ENCODE results near the gene RPS6KA5.
"Not testable (repeated sequence)": the region's sequence is repeated elsewhere in the genome, so short reads cannot be mapped to it uniquely, and the experiment has no call there.

The RPS6KA5 gene

DNA sequence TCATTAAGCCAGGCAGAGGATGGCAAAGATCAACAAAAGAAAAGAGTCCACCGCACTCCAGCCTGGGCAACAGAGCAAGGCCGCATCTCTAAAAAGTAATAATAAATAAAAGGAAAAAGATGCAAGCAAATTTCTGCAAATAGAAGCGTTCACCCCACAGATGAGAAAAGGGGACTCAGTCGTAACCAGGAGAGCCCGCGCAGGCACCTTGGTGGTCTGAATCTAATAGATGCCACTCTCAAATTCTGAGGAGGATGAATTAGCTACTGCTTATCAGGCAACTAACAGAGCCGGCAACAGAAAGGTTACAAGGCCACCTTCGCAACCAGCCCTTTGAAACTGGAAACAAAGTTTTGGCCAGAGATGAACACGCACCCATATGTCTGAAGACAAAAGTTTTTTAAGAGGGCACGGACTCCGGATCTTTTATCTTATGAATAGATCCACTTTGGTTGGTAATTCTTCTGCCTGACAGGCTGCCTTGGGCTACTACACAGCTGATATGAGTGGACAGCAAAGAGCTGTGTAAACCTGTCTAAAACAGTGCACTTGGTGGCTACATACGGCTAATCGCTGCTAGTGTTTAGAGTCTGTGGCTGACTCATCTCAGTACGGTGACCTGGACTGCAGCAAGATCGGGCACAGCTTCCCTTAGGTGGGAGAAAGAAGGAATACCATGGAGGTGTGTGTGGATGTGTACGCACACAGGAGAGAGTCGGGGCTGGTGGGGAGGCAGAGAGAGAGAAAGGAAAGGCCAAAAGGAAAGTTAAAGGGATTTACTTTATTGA lies 211.3 kb downstream of the RPS6KA5 start:
- Mint-ChIP-seq H3K36me3 (ENCODE audit: low read depth) (no peaks in the 10 kb centered on the region), H3K27me3 (no peaks in the 10 kb centered on the region), H3K27ac (no peak overlapping the region), H3K9me3 (no peaks in the 10 kb centered on the region), H3K4me1 (ENCODE audit: low read depth) (no peaks in the 10 kb centered on the region), H3K4me3 (no peak overlapping the region)

DNA sequence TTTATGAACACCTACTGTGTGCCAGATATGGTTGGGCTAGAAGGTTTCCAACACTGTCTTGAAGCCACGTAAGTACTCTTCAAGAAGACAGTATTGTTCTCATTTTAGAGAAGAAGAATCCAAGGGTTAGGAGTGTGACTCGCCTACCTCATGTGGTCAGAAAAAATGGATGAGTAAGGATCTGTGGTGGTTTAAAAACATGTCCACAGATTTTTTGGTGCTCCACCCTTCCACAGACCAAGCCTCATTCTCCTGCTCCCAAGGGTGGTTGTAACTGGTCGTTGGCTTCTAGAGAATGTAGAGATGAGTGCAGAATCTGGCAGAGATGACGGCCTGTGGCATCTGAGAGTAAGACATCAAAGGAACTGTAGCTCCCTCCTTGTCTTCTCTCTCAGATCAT lies 213.9 kb downstream of the RPS6KA5 start:
- H3K4me1 Mint-ChIP-seq (ENCODE audit: low read depth) = no peaks in the 10 kb centered on the region
- H3K9me3 Mint-ChIP-seq = no peaks in the 10 kb centered on the region
- no peak overlapping the region for H3K27ac Mint-ChIP-seq
- no peak overlapping the region for H3K4me3 Mint-ChIP-seq
- H3K36me3 Mint-ChIP-seq (ENCODE audit: low read depth) = no peaks in the 10 kb centered on the region
- H3K27me3 Mint-ChIP-seq = no peaks in the 10 kb centered on the region

DNA sequence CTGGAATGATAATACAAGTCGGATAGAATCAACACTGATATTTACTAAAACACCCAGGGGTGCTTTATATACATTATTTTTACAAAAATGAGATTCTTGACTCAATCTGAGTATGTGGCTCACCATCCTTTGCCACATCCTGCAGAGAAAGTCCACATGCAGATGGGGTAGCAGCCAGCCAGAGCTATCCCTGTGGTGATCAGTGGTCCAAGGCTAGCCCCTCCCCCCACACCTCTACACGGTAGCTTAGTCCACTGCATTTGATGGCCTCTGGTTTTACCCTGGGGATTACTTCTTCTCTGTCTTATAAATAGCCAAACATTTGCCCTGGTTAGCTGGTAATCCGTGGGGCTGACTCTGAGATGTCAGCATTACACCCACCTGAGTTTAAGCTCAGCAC lies 216.1 kb downstream of the RPS6KA5 start:
- H3K36me3 Mint-ChIP-seq (ENCODE audit: low read depth) = no peaks in the 10 kb centered on the region
- no peaks in the 10 kb centered on the region for H3K4me1 Mint-ChIP-seq (ENCODE audit: low read depth)
- no peak overlapping the region for H3K27ac Mint-ChIP-seq
- no peak overlapping the region for H3K4me3 Mint-ChIP-seq
- no peaks in the 10 kb centered on the region for H3K27me3 Mint-ChIP-seq
- no peaks in the 10 kb centered on the region for H3K9me3 Mint-ChIP-seq

DNA sequence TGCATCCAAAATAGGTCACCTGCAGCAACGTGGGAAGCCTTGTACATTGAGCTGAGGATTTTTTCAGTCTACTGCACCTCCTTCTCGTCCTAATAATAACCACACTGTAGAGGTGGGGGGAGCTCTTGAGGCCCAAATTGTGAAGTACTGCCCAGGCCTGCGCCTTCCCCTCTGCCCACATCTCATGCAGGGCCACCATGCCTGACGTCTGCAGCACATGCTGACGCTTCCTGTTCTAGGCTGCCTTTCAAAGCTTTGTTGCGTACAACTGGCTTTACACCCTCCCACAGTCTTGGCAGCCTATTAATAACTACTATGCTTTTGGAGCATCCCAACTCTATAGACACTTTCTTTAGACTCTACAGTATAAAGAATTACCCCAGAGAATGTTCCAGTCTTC lies 217.7 kb downstream of the RPS6KA5 start:
- no peaks in the 10 kb centered on the region for H3K4me1 Mint-ChIP-seq (ENCODE audit: low read depth)
- no peak overlapping the region for H3K4me3 Mint-ChIP-seq
- no peaks in the 10 kb centered on the region for H3K9me3 Mint-ChIP-seq
- no peaks in the 10 kb centered on the region for H3K27me3 Mint-ChIP-seq
- peak overlapping the region; percentile 24 for H3K27ac Mint-ChIP-seq
- H3K36me3 Mint-ChIP-seq (ENCODE audit: low read depth) = no peaks in the 10 kb centered on the region

DNA sequence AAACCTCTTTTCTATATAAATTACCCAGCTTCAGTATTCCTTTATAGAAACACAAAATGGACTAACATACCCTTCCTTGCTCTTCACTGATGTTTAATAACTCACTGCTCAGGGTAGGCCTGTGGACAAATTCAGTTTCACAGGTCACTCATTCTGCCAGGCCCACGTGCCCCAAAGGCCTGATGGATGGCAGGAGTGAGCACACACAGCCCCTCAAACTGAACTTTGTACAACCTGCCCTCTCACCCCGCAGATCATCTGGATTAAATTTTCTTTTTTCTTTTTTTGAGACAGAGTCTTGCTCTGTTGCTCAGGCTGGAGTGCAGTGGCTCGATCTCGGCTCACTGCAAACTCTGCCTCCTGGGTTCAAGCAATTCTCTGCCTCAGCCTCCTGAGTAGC lies 219.8 kb downstream of the RPS6KA5 start:
- not testable (repeated sequence) for H3K36me3 Mint-ChIP-seq (ENCODE audit: low read depth); H3K9me3 Mint-ChIP-seq; H3K27ac Mint-ChIP-seq; H3K4me3 Mint-ChIP-seq; H3K4me1 Mint-ChIP-seq (ENCODE audit: low read depth); H3K27me3 Mint-ChIP-seq

DNA sequence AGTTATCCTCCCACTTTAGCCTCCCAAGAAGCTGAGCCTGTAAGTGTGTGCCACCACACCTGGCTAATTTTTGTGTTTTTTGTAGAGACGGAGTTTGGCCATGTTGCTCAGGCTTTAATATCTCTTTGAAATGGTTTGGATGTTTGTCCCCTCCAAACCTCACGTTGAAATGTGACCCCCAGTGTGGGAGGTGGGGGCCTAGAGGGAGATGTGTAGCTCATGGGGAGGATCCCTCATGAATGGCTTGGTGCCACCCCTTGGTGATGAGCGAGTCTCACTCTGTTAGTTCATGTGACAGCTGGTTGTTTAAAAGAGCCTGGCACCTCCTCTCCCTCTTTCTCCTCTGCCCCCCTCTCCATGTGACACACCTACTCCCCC lies 220.6 kb downstream of the RPS6KA5 start:
- Mint-ChIP-seq H3K4me3 (no peak overlapping the region), H3K27ac (no peak overlapping the region), H3K9me3 (no peaks in the 10 kb centered on the region), H3K4me1 (ENCODE audit: low read depth) (peaks cover 13% of the 10 kb centered on the region), H3K27me3 (peaks cover 8% of the 10 kb centered on the region), H3K36me3 (ENCODE audit: low read depth) (no peaks in the 10 kb centered on the region)

DNA sequence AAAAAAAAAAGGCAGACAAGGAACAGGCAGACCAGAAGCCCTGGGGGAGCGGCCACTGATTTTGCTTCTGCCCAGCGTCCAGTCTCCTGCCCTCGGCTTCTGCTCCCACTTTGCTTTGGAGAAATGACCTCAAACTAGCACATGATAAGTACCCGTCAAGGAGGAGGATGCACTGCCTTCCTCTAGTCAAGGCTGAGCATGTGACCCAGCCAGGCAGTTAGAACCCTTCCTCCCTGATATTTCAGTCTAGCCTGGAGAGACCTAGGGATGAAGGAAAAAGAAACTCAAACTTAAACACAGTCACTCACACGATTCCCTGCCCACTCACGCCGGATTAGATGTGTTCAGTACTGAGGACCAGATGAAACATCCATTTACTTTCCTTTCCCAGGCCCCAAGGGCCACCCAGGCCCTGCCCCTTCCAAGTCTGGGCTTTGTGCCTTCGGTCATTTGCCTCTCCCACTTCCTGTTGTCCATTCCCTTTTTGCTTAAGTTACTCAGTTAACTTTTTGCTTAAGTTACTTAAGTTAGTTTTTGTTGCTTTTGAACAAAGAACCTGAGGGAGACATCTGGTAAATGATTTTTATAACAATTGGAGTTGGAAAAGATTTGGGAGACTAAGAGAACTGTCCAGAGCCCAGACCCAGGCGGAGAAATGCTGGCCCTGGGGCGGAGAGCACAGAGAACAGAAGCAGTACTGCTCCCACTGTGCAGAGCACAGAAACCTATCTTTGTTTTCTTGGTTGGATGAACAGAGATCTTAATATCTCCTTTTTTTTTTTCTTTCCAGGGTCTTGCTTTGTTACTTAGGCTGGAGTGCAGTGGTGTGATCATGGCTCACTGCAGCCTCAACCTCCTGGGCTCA lies 221.2 kb downstream of the RPS6KA5 start:
- Mint-ChIP-seq H3K4me1 (ENCODE audit: low read depth) (peaks cover 13% of the 10 kb centered on the region), H3K36me3 (ENCODE audit: low read depth) (no peaks in the 10 kb centered on the region), H3K27me3 (peaks cover 10% of the 10 kb centered on the region), H3K4me3 (no peak overlapping the region), H3K27ac (no peak overlapping the region), H3K9me3 (no peaks in the 10 kb centered on the region)

DNA sequence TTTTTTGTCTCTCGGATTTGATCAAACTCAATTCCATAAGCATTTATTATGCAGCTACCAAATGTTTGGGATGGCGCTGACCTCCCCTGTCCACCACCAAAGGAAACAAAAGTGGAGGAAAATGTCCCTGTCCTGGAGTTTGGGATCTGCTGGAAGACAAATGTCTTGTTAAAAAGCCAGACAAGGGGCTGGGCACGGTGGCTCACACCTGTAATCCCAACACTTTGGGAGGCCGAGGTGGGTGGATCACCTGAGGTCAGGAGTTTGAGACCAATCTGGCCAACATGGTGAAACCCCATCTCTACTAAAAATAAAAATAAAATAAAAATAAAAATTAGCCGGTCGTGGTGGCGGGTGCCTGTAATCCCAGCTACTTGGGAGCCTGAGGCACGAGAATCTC lies 221.9 kb downstream of the RPS6KA5 start:
- H3K9me3 Mint-ChIP-seq; H3K27ac Mint-ChIP-seq; H3K36me3 Mint-ChIP-seq (ENCODE audit: low read depth); H3K4me3 Mint-ChIP-seq: not testable (repeated sequence)
- Mint-ChIP-seq H3K4me1 (ENCODE audit: low read depth) (peaks cover 13% of the 10 kb centered on the region), H3K27me3 (peaks cover 10% of the 10 kb centered on the region)

DNA sequence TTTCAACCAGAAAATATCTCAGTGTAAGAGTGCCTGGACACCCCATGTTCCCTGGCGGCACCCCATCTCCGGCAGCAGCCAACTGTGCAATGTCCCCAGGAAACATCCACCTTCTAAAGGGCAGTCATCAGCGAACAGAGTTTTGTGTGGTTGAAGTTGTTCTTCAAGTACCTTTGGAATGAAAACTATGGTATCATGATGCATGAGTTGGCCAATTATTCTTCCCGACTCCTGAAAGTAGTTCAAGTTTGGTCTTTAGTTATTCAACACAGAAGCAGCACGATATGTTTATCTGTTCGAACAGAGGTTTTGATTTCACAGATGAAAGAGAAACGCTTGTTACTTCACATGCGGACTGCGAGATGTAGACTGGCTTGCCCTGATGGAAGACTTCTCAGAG lies 223.1 kb downstream of the RPS6KA5 start:
- Mint-ChIP-seq H3K4me1 (ENCODE audit: low read depth) (peaks cover 13% of the 10 kb centered on the region), H3K9me3 (no peaks in the 10 kb centered on the region), H3K4me3 (no peak overlapping the region), H3K27me3 (peaks cover 10% of the 10 kb centered on the region), H3K36me3 (ENCODE audit: low read depth) (peaks cover 3% of the 10 kb centered on the region), H3K27ac (no peak overlapping the region)

DNA sequence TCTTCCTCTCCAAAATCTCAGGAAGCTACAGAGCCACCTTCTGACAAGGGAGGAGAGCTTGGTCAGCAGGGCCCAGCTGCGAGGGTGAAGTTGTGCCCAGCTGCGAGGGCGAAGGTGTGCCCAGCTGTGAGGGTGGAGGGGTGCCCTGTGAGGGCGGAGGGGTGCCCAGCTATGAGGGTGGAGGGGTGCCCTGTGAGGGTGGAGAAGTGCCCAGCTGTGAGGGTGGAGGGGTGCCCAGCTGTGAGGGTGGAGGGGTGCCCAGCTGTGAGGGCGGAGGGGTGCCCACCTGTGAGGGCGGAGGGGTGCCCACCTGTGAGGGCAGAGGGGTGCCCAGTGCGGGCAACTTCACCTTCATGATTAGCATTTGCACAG lies 223.8 kb downstream of the RPS6KA5 start:
- Mint-ChIP-seq H3K9me3 (no peaks in the 10 kb centered on the region), H3K4me3 (no peak overlapping the region), H3K4me1 (ENCODE audit: low read depth) (peaks cover 13% of the 10 kb centered on the region), H3K27me3 (peaks cover 10% of the 10 kb centered on the region), H3K36me3 (ENCODE audit: low read depth) (peaks cover 3% of the 10 kb centered on the region), H3K27ac (no peak overlapping the region)

DNA sequence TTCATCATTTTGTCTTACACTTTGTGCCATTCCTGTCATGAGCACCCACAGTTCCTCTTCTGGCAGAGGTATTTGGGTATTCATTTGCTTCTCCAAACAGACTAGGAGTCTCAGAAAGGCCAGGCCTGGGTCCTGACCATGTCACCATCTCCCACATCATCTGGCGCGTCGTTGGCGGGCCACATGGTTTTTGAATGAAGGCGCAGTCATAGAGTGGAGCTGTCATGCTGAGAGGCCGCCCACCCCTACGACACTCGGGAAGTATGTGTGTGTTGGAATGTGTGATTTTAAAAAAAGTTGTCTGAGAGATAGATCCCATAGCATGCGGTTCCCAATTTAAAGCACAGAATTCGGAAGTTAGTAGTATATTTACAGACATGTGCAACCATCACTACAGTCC lies 228.6 kb downstream of the RPS6KA5 start:
- Mint-ChIP-seq H3K4me3 (no peak overlapping the region), H3K27ac (no peak overlapping the region), H3K4me1 (ENCODE audit: low read depth) (peaks cover 34% of the 10 kb centered on the region), H3K27me3 (peaks cover 10% of the 10 kb centered on the region), H3K36me3 (ENCODE audit: low read depth) (peaks cover 3% of the 10 kb centered on the region), H3K9me3 (no peaks in the 10 kb centered on the region)

DNA sequence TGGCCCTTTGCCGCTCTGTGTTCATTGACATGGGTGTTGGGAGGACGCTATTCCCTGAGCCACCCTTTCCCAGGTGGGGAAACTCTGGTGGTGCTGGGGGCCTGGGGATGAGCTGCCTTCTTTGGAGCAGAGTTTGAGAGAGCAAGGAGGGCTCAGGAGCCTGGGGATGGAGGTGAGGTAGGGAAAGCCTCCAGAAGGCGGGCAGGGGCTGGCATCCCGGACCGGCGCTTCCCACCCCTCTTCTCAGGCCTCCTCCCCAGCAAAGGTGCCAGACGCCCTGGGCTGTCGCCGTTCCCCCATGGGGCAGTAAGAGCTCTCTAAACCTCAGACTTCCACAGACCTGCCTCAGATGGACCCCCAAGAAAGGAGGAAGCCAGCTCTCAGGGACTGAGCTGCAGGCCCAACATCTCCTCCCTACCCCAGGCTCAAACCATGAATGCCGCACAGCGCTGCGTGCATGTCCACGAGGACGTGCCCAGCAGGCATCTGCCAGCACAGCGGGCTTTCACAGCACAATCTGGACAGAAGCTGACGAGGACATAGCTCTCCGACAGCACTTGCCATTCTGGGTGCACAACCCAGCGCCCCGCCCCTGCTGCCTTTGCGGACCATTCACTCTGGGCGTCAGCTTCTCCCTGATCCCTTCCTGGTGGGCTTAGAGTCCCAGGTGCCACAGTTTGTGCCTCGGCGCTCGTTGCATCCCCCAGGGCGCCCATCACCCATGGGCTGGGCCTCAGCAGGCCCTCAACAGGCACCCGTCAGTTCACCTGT lies 229.3 kb downstream of the RPS6KA5 start:
- Mint-ChIP-seq H3K27ac (no peak overlapping the region), H3K4me1 (ENCODE audit: low read depth) (peaks cover 29% of the 10 kb centered on the region), H3K36me3 (ENCODE audit: low read depth) (peaks cover 3% of the 10 kb centered on the region), H3K9me3 (no peaks in the 10 kb centered on the region), H3K27me3 (peaks cover 10% of the 10 kb centered on the region), H3K4me3 (no peak overlapping the region)

DNA sequence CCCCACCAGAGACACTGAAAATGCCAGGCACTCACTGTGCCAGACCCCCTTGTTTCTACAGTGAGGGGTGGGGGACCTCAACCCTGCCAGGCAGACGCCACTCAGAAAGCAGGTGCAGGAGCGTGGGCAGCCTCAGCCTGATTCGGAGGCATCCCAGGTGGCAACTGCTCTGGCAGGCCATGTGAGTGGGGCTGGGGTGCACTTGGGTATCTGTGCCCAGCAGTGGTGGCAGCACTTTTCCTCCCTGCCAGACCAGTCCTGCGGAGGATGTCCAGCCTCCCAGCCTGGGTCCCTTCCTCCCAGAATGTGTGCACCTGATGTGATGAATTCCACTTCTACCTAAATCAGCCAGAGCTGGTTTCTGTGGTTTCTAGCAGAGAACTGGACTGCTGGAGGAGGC lies 230.8 kb downstream of the RPS6KA5 start:
- Mint-ChIP-seq H3K27me3 (no peaks in the 10 kb centered on the region), H3K36me3 (ENCODE audit: low read depth) (peaks cover 3% of the 10 kb centered on the region), H3K4me1 (ENCODE audit: low read depth) (peaks cover 22% of the 10 kb centered on the region), H3K27ac (no peak overlapping the region), H3K9me3 (no peaks in the 10 kb centered on the region), H3K4me3 (no peak overlapping the region)

DNA sequence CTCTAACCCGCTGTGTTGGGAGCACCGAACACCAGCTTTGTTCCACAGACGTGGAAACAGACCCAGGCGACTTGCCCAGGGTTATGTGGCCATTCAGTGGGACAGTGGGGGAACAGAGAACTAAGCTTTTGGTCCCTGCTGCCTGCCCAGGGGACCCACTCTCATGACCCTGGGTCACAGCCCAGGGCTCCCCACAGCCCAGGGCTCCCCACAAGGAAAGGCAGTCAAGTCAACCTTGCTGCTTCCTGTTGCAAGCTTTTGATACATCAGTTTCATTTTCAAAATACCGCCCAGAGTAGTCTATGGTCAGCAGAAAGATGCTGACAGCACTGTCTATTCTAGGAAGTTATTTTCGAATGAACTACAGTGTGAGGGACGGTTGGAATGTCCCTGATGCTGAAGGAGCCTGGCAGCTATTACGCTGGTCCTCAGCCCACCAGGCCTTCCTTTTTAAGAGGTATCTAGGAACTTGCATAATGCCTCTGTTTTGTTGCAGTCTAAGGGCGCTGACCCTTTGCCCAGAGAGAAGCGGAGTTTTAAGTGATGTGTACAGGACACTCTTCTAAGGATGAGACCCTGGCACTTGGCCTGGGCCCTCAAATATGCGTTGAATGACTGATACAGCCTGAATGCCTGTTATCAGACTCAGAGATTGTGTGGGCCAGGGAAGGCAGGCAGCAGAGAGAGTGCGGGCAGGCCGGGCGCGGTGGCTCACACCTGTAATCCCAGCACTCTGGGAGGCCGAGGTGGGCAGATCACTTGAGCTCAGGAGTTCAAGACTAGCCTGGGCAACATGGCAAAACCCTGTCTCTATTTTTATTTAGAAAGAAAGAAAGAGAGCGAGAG lies 231.6 kb downstream of the RPS6KA5 start:
- H3K27ac Mint-ChIP-seq = peak overlapping the region; percentile 84
- H3K4me3 Mint-ChIP-seq = peak overlapping the region; percentile 78
- peaks cover 4% of the 10 kb centered on the region for H3K9me3 Mint-ChIP-seq
- H3K4me1 Mint-ChIP-seq (ENCODE audit: low read depth) = peaks cover 22% of the 10 kb centered on the region
- H3K27me3 Mint-ChIP-seq = no peaks in the 10 kb centered on the region
- peaks cover under 1% of the 10 kb centered on the region for H3K36me3 Mint-ChIP-seq (ENCODE audit: low read depth)

Measured in stimulated activated naive CD8-positive, alpha-beta T cell treated with anti-CD3 and anti-CD28 coated beads, Interleukin-15, Interleukin-2, amounts not matched to agents 100 ng/mL and 50 ng/mL, for 24 hours (primary cell).